PC-9 (cell line): ENCODE measurements around the gene UGT2B15. TPM values are rescaled to one million over a fixed set of nuclear protein-coding genes. Genes with fewer than 3 reads are reported as not detected.

Experiments used
- BruUV-seq: library from RNA; stranded (reverse); fragments of 400-500 nt; replicated peaks from 2 replicates; lab custom pipeline; 2021; lab: Mats Ljungman, UMichigan
- CTCF ChIA-PET: fragments of 300-600 bp; sonication (Branson Sonifier 250); formaldehyde crosslinking; loops from one replicate; lab custom pipeline; 2022; ENCODE audit warnings: antibody characterized with exemption; lab: Charles Lee
- POLR2A ChIA-PET: fragments of 300-600 bp; sonication (Branson Sonifier 250); formaldehyde crosslinking; loops from one replicate; lab custom pipeline; 2022; ENCODE audit warnings: antibody characterized with exemption; ENCODE audit not compliant: unreplicated experiment; lab: Charles Lee
- DNase-seq, 2 experiments: peaks; one replicate each; pipeline versions ENCODE4 v3.0.0 to v3.0.0-alpha.2; 2015 to 2022; ENCODE audit warnings: mixed read lengths in 1 of 2
- H2AFZ ChIP-seq: fragments of 200-600 bp; sonication (generic); 2 replicates; pipeline ENCODE4 v1.8.1; 2017; ENCODE audit warnings: antibody characterized with exemption
- H3F3A ChIP-seq: fragments of 200-600 bp; sonication (generic); 2 replicates; pipeline ENCODE4 v1.8.1; 2017; ENCODE audit warnings: antibody characterized with exemption, mild to moderate bottlenecking, low read depth; ENCODE audit not compliant: insufficient read depth
- H3K27ac ChIP-seq: fragments of 200-600 bp; sonication (generic); 2 replicates; pipeline ENCODE4 v1.6.1; 2016; ENCODE audit warnings: mixed run types
- H3K27me3 ChIP-seq: fragments of 200-600 bp; sonication (generic); 2 replicates; pipeline ENCODE4 v1.6.1; 2016; ENCODE audit warnings: low read depth, mixed run types; ENCODE audit not compliant: insufficient read depth
- H3K36me3 ChIP-seq: fragments of 200-600 bp; sonication (generic); 2 replicates; pipeline ENCODE4 v1.6.1; 2016; ENCODE audit warnings: low read depth, mixed run types
- H3K4me1 ChIP-seq: fragments of 200-600 bp; sonication (generic); replicated peaks from 2 replicates; pipeline ENCODE4 v1.6.1; 2016; ENCODE audit warnings: mixed run types; ENCODE audit not compliant: insufficient read depth
- H3K4me2 ChIP-seq: fragments of 200-600 bp; sonication (generic); 2 replicates; pipeline ENCODE4 v1.6.1; 2017; ENCODE audit warnings: mixed run types
- H3K4me3 ChIP-seq: fragments of 200-600 bp; sonication (generic); 2 replicates; pipeline ENCODE4 v1.6.1; 2016; ENCODE audit warnings: mixed run types
- H3K79me2 ChIP-seq: fragments of 200-600 bp; sonication (generic); 2 replicates; pipeline ENCODE4 v1.6.1; 2017; ENCODE audit warnings: low read depth, mixed run types
- H3K9me2 ChIP-seq: fragments of 200-600 bp; sonication (generic); 2 replicates; pipeline ENCODE4 v1.8.1; 2017; ENCODE audit warnings: mild to moderate bottlenecking; ENCODE audit not compliant: insufficient read depth
- H3K9me3 ChIP-seq: fragments of 200-600 bp; sonication (generic); 2 replicates; pipeline ENCODE4 v1.8.1; 2016; ENCODE audit warnings: low read depth; ENCODE audit not compliant: insufficient read depth
- H4K20me1 ChIP-seq: fragments of 200-600 bp; sonication (generic); 2 replicates; pipeline ENCODE4 v1.8.1; 2017; ENCODE audit not compliant: insufficient read depth
- EZH2 ChIP-seq: fragments of 200-600 bp; sonication (generic); IDR thresholded peaks from 2 replicates; pipeline ENCODE4 v1.8.0; 2017; ENCODE audit warnings: antibody characterized with exemption, low read depth
- intact Hi-C: fragments of 100-400 bp; cut with micrococcal nuclease; formaldehyde crosslinking; loops from one replicate; pipeline ENCODE4 v1.10.0; 2022; ENCODE audit not compliant: unreplicated experiment
- total RNA-seq: library from RNA; stranded (reverse); gene quantifications from 2 replicates; pipeline ENCODE4 v1.2.3, GENCODE V29; 2021
- TF ChIP-seq, protein P1 (sequence below): fragments of 200-600 bp; sonication (generic); conservative IDR thresholded peaks from 2 replicates; pipeline ENCODE4 v1.6.1; 2017; ENCODE audit warnings: mixed run types, antibody characterized with exemption, mild to moderate bottlenecking, moderate library complexity

Gene UGT2B15
- total RNA-seq, 1 experiment from 2014 or later: not detected

DNA sequence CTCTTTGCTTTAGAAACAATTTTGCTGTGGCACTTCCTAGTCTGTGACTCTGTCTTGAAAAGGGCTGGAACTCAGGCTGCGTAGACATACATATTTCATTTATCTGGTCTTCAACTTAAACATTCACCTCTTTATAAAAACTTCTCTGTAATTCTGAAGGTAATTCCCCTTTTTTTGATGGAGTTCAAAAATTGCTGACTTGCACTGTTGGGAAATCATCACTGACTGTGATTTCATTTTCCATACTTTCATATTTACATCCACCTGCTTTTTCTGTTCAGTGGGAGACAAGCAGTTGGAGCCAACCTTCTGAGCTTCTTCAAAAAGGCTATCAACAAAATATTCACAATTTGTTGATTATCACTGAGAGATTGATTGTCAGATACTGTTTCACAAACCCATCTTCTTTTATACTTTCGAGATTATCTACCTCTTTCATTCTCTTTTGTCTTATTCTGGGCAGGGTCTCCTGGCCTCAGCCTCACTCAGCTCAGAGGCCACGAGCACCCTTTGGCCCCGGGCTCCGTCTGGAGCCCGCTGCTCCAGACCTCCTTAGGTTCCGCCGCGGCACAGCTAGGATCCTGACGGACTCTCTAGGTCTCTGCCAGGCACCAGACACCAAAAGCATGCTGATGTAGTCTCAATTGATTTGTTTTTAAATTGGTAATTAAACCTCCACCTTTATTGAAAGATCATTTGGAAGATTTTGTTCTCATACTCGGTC, 54.6 kb downstream of the UGT2B15 start:
- H3K79me2 ChIP-seq: no peaks in the 10 kb centered on the region
- no TSS peak for BruUV-seq
- CTCF ChIA-PET: no interaction called here

DNA sequence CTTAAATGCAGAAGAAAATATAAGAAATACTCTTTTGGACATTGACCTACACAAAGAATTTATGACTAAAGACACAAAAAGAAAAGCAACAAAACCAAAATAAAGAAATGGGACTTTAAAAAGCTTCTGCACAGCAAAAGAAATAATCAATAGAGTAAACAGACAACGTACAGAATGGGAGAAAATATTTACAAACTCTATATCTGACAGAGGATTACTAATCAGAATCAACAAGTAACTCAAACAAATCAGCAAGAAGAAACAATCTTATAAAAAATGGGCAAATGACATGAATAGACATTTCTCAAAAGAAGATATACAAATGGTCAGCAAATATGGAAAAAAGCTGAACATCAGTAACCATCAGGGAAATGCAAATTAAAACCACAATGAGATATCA, 56.7 kb downstream of the UGT2B15 start:
- no peak for DNase-seq
- Histone ChIP-seq H3K79me2 (no peaks in the 10 kb centered on the region), H4K20me1 (no peaks in the 10 kb centered on the region), H3K27me3 (no peaks in the 10 kb centered on the region), H3F3A (no peaks in the 10 kb centered on the region), H3K4me2 (no peak overlapping the region), H3K9me2 (no peaks in the 10 kb centered on the region), H3K9me3 (no peaks in the 10 kb centered on the region), H3K36me3 (no peaks in the 10 kb centered on the region), H3K4me3 (no peak overlapping the region), H3K27ac (no peak overlapping the region), H3K4me1 (no peaks in the 10 kb centered on the region), H2AFZ (no peak overlapping the region)
- intact Hi-C loops: no loop called here
- BruUV-seq: no TSS peak
- TF ChIP-seq, protein P1, sequence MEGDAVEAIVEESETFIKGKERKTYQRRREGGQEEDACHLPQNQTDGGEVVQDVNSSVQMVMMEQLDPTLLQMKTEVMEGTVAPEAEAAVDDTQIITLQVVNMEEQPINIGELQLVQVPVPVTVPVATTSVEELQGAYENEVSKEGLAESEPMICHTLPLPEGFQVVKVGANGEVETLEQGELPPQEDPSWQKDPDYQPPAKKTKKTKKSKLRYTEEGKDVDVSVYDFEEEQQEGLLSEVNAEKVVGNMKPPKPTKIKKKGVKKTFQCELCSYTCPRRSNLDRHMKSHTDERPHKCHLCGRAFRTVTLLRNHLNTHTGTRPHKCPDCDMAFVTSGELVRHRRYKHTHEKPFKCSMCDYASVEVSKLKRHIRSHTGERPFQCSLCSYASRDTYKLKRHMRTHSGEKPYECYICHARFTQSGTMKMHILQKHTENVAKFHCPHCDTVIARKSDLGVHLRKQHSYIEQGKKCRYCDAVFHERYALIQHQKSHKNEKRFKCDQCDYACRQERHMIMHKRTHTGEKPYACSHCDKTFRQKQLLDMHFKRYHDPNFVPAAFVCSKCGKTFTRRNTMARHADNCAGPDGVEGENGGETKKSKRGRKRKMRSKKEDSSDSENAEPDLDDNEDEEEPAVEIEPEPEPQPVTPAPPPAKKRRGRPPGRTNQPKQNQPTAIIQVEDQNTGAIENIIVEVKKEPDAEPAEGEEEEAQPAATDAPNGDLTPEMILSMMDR: no peak
- TF ChIP-seq EZH2: no peak
- CTCF ChIA-PET: no interaction called here
- POLR2A ChIA-PET: no interaction called here

More for the DNA sequence above, 54.6 kb downstream of the UGT2B15 start:
- Histone ChIP-seq H2AFZ (no peak overlapping the region), H4K20me1 (no peaks in the 10 kb centered on the region), H3K27me3 (no peaks in the 10 kb centered on the region), H3K27ac (no peak overlapping the region), H3K4me2 (no peak overlapping the region), H3K4me3 (no peak overlapping the region), H3F3A (no peaks in the 10 kb centered on the region), H3K9me3 (no peaks in the 10 kb centered on the region), H3K36me3 (no peaks in the 10 kb centered on the region), H3K9me2 (no peaks in the 10 kb centered on the region), H3K4me1 (no peaks in the 10 kb centered on the region)
- POLR2A ChIA-PET: no interaction called here
- DNase-seq: no peak
- no peak for TF ChIP-seq EZH2
- TF ChIP-seq, protein P1: no peak
- intact Hi-C loops: no loop called here

DNA sequence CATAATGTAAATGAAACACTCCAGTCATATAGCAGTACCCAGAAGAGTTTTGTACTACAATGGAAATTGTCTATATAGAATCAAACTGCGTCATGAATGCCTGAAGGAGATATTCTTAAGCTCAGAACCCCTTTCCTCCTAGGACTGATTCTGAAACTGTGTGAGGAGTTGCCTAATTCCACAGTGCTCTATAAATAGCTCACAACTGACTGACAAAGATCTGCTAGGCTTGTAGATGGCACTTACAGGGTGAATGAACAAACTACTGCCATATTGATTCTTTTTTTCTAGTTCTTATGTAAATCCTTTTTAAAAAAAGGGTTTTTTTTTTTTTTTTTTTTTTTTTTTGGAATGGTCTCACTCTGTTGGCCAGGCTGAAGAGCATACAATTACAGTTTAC, 64.2 kb downstream of the UGT2B15 start:
- Histone ChIP-seq H3K4me1 (no peaks in the 10 kb centered on the region), H3K4me3 (no peak overlapping the region), H3K4me2 (no peak overlapping the region), H3K27ac (no peak overlapping the region), H3K27me3 (no peaks in the 10 kb centered on the region), H2AFZ (no peak overlapping the region), H3K36me3 (no peaks in the 10 kb centered on the region), H3F3A (no peaks in the 10 kb centered on the region), H3K9me2 (no peaks in the 10 kb centered on the region), H3K9me3 (no peaks in the 10 kb centered on the region), H3K79me2 (no peaks in the 10 kb centered on the region), H4K20me1 (no peaks in the 10 kb centered on the region)
- intact Hi-C loops: no loop called here
- CTCF ChIA-PET: no interaction called here
- POLR2A ChIA-PET: no interaction called here
- DNase-seq: no peak
- no TSS peak for BruUV-seq
- TF ChIP-seq, protein P1: no peak
- TF ChIP-seq EZH2: no peak
